HG03139 (cell line): ENCODE measurements around the gene DPP7.
"Not testable (repeated sequence)": the region's sequence is repeated elsewhere in the genome, so short reads cannot be mapped to it uniquely, and the experiment has no call there.

Source experiments
- ATAC-seq: cut with Tn5 transposase; IDR thresholded peaks from one replicate; pipeline ENCODE4 v1.9.1; 2021; ENCODE audit not compliant: unreplicated experiment

Gene DPP7

DNA sequence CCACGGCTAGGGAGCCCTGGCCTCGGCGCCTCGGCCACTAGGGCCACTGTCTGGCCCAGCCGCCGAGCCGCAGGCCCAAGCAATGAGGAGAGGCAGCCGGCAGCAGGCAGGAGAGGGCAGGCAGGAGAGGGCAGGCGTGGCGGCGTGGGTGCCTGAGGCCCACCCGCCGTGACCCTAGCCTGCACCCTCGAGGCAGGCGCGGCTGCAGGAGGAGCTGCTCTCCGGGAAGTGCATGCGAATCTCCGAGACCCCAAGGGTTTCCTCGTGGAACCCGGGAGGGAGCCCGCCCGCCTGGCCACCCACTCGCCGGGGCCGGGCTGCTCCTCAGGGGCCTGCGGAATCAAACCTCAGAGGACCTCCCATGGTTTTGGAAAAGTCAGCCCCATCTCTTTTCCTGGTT lies 33.7 kb upstream of the DPP7 start:
- no peak for ATAC-seq

GRCh38 chr9:137147793-137148160 lies 33.2 kb upstream of the DPP7 start:
- no peak for ATAC-seq

DNA sequence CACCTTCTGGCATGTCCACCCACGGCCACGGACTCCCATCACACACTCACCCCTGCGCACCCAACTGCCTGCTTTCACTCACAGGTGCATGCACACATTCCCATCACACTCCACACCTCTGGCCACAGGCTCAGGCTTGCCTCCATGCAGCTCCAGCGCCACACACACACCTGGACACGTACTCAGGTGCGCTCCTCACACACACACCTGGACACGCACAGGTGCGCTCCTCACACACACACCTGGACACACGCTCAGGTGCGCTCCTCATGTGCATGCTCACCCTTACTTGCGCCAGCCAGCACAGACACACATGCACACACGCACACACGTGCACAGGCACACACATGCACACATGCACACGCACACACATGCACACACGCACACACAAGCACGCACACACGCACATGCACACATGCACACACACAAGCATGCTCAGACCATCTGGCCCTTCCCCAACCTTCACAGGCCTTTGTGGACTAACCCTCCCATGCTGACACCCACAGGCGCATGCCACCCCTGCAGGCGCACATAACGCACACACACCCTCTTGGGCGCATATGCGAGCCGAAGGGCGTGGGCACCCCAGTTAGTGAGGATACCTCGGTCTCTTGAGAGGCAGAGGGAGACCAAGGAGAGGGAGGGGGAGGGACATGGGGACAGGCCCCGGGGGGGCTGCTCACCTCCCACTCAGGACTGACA lies 32.7 kb upstream of the DPP7 start:
- no peak for ATAC-seq

DNA sequence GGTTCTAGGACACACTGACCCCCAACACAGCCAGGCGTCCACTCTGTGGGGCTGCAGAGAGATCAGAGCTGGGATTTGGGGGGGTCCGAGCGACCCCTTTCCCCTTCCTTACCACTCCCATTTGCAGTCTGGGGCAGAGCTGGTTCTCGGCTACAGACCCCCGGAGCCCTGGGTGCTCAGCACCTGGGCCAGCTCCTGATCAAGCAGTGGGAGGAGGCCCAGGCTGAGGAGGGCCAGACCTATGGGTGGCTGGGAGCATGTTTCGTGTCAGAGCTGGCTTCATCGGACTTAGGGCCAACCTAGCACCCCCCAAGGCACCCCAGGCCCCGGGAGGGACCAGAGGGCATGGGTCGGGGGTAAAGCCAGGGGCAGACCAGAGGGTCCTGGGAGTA lies 32.0 kb upstream of the DPP7 start:
- no peak for ATAC-seq

- no peak for ATAC-seq
Observed at GRCh38 chr9:137145731-137146526, 31.4 kb upstream of the DPP7 start.

DNA sequence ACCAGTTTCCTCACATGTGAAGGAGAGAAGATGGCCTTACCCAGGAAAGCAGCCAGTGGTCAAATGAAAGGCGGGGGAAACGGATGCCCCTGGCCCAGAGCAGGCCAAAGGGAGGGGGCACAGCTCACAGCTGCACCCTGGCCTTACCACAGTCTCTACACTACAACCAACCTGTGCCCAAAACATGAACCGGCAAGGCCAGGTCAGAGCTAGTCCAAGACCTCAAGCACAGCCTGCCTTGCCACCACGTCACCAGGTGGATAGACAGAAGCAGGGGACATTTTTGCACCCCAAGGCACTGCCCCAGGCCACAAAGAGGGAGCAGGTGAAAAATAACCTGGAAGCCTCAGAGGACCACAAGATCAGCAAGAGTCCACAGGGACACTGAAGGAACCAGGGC lies 28.9 kb upstream of the DPP7 start:
- ATAC-seq = no peak

DNA sequence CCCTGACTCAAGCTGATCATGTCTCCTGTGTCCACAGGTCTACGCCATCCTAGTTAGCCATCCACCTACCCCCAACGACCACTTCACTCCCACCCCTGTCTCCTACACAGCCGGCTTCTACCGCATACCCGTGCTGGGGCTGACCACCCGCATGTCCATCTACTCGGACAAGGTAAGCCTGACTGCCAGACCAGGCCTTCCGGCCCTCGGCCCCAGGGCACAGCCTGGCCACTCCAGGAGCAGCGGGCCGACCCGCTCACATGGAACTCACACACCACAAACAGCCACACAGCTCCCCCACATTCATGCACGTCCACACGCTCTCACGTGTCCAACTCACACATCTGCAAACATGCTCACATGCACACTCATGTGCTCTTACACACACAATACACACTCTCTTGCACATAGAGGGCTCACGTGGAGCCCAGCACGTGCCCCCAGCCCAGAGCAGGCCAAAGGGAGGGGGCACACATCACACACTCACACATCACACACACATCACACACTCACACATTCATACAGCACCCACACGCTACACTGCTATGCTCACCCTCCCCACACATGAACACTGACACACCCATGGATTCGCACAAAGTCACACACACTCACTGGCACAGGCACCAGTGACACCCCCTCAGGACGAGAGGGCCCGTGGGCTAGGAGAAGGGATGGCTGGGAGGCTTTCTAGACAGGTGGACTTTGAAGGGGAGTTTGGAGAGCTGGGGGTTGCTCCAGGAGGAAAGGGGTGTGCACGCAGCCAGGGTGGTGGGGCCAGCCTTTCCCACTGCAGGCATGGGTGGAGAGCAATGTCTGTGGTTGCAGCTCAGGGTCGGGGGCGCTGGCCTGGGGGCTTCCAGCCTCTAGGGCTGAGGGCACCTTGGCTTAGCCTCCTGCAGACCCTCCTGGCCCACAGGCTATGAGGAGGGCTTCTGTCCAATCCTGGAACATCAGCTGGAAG lies 27.7 kb upstream of the DPP7 start:
- no peak for ATAC-seq

DNA sequence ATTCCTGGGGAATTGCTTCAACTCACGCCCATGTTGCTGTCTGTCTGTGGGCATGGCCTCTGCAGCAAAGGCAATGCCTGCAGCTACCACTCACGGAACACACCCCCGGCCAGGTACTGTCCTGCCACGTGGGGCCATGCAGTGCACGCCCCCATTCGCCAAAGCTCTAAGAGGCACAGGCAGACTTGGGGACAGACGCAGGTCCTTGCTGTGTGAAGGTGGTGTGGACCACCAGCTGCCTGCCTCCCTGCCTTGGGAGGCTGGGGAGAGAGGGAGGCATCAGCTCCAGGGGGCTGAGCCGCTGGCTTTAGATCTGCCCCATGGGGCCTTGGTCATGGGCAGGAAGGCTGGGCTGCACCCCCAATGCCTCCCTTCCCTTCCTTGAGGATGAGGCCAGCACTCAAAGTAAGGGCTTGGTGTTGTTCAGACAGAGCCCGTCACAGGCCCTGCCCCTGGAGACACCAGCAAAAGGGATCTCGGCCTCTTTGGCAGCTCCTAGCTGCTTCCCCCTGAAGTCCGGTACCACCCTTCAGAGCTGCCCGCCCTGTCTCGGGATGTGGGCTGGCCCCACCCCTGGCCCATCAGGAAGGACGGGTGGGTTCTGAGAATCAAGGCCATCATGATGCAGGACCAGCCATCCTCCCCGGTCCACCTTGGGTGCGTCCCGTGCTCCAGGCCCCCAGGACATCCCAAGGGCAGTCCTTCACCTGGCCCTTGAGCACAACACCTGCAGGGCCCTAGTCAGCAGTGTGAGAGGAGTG lies 26.7 kb upstream of the DPP7 start:
- ATAC-seq = no peak

- ATAC-seq = no peak
Observed at GRCh38 chr9:137140151-137141012, 25.8 kb upstream of the DPP7 start.

- no peak for ATAC-seq
Observed at GRCh38 chr9:137139468-137140150, 25.1 kb upstream of the DPP7 start.

- no peak for ATAC-seq
Observed at GRCh38 chr9:137138722-137139467, 24.4 kb upstream of the DPP7 start, which contains the start of gene GRIN1. TSS of gene GRIN1 (plus strand) at chr9:137139154. CDS start at chr9:137139487, 333 bp downstream.

GRCh38 chr9:137138058-137138721 lies 23.7 kb upstream of the DPP7 start:
- ATAC-seq = no peak

DNA sequence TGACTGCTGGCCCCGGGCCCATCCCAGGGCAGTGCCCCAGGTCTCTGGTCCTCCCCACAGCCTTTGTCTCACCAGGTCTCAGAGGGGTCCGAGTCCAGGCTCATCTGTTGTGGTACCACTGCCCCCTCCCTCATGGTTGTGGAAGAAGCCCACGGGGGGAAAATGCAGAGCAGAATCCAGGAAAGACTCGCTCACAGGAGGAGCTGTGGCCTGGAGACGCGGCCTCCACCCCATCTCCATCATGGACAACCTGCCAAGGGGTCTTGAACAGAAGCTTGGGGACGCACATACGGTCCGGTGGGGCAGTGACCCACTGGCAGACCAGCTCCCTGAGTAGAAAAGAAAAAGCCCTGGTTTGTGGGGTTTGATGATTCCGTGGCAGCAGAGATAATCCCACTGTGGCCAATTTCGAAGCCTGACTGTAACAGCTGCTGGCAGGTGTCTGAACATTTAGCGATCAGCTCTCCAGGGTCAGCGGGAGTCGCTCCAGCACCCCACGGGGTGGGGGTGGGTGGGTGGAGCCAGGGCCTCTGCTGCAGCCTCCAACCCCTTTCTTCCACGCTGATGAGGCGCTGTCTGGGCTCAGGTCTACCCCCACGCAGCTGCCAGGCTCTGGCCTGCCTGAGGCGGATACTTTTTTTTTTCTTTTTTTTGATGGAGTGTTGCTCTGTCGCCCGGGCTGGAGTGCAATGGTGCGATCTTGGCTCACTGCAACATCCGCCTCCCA lies 22.5 kb upstream of the DPP7 start:
- ATAC-seq = no peak

DNA sequence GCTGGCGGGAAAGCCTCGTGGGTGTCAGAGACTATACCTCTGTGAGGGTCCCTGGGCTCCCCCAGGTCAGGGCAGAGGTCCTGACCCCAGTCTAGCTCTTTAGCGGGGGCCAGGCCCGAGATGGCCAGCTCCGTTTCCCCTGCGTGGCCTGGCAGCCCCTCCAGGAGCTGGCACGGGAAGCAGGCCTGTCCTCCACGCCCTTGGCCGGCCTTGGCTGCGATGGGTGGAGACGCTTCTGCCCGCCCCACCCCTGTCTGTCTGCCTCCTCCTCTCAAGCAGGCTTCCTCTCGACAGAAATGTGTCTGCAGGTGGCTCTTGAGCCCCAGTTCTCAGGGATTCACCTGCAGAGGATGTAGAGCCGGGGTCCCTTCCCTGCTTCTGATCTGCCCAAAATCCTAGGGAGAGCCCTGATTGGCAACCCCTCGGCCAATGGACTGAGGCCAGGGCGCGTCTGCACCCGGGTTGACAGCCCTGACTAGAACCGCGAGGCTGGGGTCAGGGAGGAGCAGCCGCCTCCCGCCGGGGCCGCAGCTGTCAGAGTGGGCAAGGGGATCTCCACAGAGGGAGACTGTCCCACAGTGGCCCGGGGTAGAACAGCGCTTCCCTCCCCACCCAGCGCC lies 21.8 kb upstream of the DPP7 start:
- no peak for ATAC-seq

- ATAC-seq = not testable (repeated sequence)
Observed at GRCh38 chr9:137135154-137135553, 20.6 kb upstream of the DPP7 start.

DNA sequence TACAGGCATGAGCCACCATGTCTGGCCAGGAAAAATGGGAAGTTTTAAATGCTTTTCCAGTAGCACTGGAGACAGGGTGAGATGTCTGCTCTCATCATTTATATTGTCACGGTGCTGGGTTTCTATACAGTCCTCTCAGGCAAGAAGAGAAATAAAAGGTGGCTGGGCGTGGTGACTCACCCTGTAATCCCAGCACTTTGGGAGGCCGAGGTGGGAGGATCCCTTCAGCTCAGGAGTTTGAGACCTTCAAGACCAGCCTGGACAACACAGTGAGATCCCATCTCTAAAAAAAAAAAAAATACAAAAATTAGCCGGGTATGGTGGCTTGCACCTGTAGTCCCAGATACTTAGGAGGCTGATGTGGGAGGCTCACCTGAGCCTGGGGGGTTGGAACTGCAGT lies 19.7 kb upstream of the DPP7 start:
- no peak for ATAC-seq
